Panc1 (cell line): ENCODE data around the gene NPSR1. TPM values are rescaled to one million over a fixed set of nuclear protein-coding genes. Genes with fewer than 3 reads are reported as not detected.

Source experiments
- ATAC-seq: fragments of 200-7000 bp; cut with Tn5 transposase; 2 replicates; pipeline ENCODE4 v1.9.1; 2020; ENCODE audit warnings: mild to moderate bottlenecking, moderate library complexity
- BruUV-seq: library from RNA; stranded (reverse); fragments of 400-500 nt; replicated peaks from 2 replicates; lab custom pipeline; 2021; lab: Mats Ljungman, UMichigan
- CTCF ChIA-PET: fragments of 300-600 bp; sonication (Branson Sonifier 250); formaldehyde crosslinking; loops from one replicate; lab custom pipeline; 2022; ENCODE audit warnings: antibody characterized with exemption; lab: Charles Lee
- POLR2A ChIA-PET: fragments of 300-600 bp; sonication (Branson Sonifier 250); formaldehyde crosslinking; loops from one replicate; lab custom pipeline; 2022; ENCODE audit warnings: antibody characterized with exemption; lab: Charles Lee
- DNase-seq: peaks from one replicate; pipeline ENCODE4 v3.0.0-alpha.2; 2010; ENCODE audit warnings: low read depth, low spot score
- H3K27ac ChIP-seq: 2 replicates; pipeline ENCODE4 v1.5.1; 2011; ENCODE audit warnings: mild to moderate bottlenecking, low read length, inconsistent platforms
- H3K27me3 ChIP-seq: fragments of 200-500 bp; sonication (Bioruptor generic); 2 replicates; pipeline ENCODE4 v1.6.0; 2014; ENCODE audit warnings: low read length, inconsistent platforms; ENCODE audit not compliant: control insufficient read depth, insufficient read depth
- H3K36me3 ChIP-seq: fragments of 200-500 bp; sonication (Bioruptor generic); 2 replicates; pipeline ENCODE4 v1.5.1; 2014; ENCODE audit warnings: inconsistent platforms, mild to moderate bottlenecking, low read length, moderate library complexity; ENCODE audit not compliant: control insufficient read depth, insufficient read depth
- H3K4me1 ChIP-seq: 2 replicates; pipeline ENCODE4 v1.5.1; 2011; ENCODE audit warnings: inconsistent platforms, mild to moderate bottlenecking, low read length, moderate library complexity; ENCODE audit not compliant: control insufficient read depth, insufficient read depth
- H3K4me3 ChIP-seq, 2 experiments: 2 replicates each; pipeline ENCODE4 v1.5.1; 2011 to 2012; ENCODE audit warnings: low read depth in 2 of 2, low read length in 2 of 2, mild to moderate bottlenecking in 2 of 2, inconsistent platforms in 1 of 2, moderate library complexity in 1 of 2
- H3K9me3 ChIP-seq: fragments of 200-500 bp; sonication (Bioruptor generic); 2 replicates; pipeline ENCODE4 v1.5.1; 2014; ENCODE audit warnings: low read depth, mild to moderate bottlenecking, inconsistent platforms, low read length, moderate library complexity; ENCODE audit not compliant: control insufficient read depth, insufficient read depth
- CTCF ChIP-seq: fragments of 450-650 bp; IDR thresholded peaks from 2 replicates; pipeline ENCODE4 v1.5.1; 2017; ENCODE audit warnings: mild to moderate bottlenecking
- POLR2AphosphoS5 ChIP-seq: IDR thresholded peaks from 2 replicates; pipeline ENCODE4 v1.6.1; 2012; ENCODE audit warnings: mild to moderate bottlenecking, low read depth, low read length, moderate library complexity
- REST ChIP-seq, 2 experiments: IDR thresholded peaks; 2 replicates each; pipeline ENCODE4 v1.6.1; 2011 to 2012; ENCODE audit warnings: low read depth in 2 of 2, control low read depth in 1 of 2, low read length in 1 of 2, mild to moderate bottlenecking in 1 of 2, moderate library complexity in 1 of 2; ENCODE audit not compliant: insufficient read depth in 1 of 2
- SIN3A ChIP-seq: IDR thresholded peaks from 2 replicates; pipeline ENCODE4 v1.6.1; 2012; ENCODE audit warnings: low read depth, mild to moderate bottlenecking, low read length, moderate library complexity, borderline replicate concordance; ENCODE audit not compliant: insufficient read depth
- TCF7L2 ChIP-seq: IDR thresholded peaks from 2 replicates; pipeline ENCODE4 v1.6.1; 2011; ENCODE audit warnings: mild to moderate bottlenecking, low read depth, low read length, inconsistent platforms
- in situ Hi-C: cut with HindIII; loops from 2 replicates; pipeline ENCODE4 v1.10.0; 2016; ENCODE audit warnings: low sequenced_read_pairs, low pct_unique_long_range_greater_than_20kb
- intact Hi-C: fragments of 100-400 bp; cut with micrococcal nuclease; formaldehyde crosslinking; loops from one replicate; pipeline ENCODE4 v1.10.0; 2022; ENCODE audit not compliant: unreplicated experiment
- total RNA-seq: library from RNA; stranded (reverse); gene quantifications from one replicate; pipeline ENCODE4 v1.2.1, GENCODE V29; 2021; ENCODE audit not compliant: unreplicated experiment

Gene NPSR1
- total RNA-seq, 1 experiment from 2014 or later, result not detected

DNA sequence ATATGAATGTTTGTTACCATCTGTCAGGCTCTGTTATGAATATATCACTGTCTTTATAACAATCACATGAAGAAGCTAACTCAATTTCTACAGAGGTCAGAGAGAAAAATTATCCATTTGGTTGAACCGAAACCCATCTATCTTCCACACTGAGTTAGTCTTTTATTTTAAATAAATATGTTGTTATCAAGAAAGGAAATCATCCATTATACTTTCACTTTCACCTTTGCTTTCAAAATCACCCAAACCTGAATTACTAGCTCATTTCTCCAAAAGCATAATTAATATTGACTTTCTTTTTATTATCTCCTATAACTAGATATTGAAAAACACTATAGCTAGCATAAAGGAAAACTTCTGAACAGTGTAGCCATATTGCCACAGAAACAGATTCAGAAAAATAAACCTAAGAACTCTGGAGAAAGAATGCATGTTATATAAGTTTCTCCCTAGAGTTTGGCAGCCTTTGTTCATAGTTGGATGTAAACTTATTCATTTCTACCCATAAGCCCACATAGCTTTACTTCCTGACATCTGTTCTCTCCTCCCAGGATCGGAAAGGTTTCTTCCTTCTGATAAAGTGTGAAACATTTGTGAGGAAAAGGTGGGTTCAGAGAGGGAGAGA is 66.0 kb downstream of the NPSR1 start:
- in situ Hi-C loops (no loop called here), intact Hi-C loops (no loop called here)
- POLR2A ChIA-PET, result no interaction called here
- Histone ChIP-seq H3K4me1 (no peaks in the 10 kb centered on the region), H3K27ac (no peak overlapping the region), H3K27me3 (no peaks in the 10 kb centered on the region), H3K9me3 (no peaks in the 10 kb centered on the region), H3K4me3 (no peak overlapping the region), H3K36me3 (no peaks in the 10 kb centered on the region)
- DNase-seq (no peak), ATAC-seq (no peak)
- TF ChIP-seq POLR2AphosphoS5 (no peak), CTCF (no peak), TCF7L2 (no peak), REST (IDR thresholded peaks at IDR 0.05; ENCODE audit: insufficient read depth in 1 of 2, low read depth in 2 of 2, low read length in 1 of 2) (no peak), SIN3A (no peak)
- CTCF ChIA-PET, result no interaction called here
- BruUV-seq, result no TSS peak

GRCh38 chr7:34726221-34726620 is 68.2 kb downstream of the NPSR1 start:
- CTCF ChIA-PET, result interaction anchor here (0.7 kb wide), 1 partner anchor 107 kb away, joined by 5 read pairs; no protein-coding TSS in a partner anchor
- no peaks in the 10 kb centered on the region for H3K9me3 ChIP-seq
- intact Hi-C loops (no loop called here), in situ Hi-C loops (no loop called here)
- no peak overlapping the region for H3K27ac ChIP-seq
- POLR2A ChIA-PET, result no interaction called here
- DNase-seq, result no peak
- H3K4me1 ChIP-seq, result no peaks in the 10 kb centered on the region
- H3K36me3 ChIP-seq, result no peaks in the 10 kb centered on the region
- H3K27me3 ChIP-seq, result no peaks in the 10 kb centered on the region
- no TSS peak for BruUV-seq
- no peak for ATAC-seq
- H3K4me3 ChIP-seq, result no peak overlapping the region
- no peak for TF ChIP-seq SIN3A
- no peak for TF ChIP-seq TCF7L2
- no peak for TF ChIP-seq REST (IDR thresholded peaks at IDR 0.05; ENCODE audit: insufficient read depth in 1 of 2, low read depth in 2 of 2, low read length in 1 of 2)
- no peak for TF ChIP-seq CTCF
- no peak for TF ChIP-seq POLR2AphosphoS5
